Breast epithelium (tissue), 3 donors: ENCODE measurements around the gene DPH5.

Experiments used
- POLR2A ChIP-seq: fragments of 450-650 bp; IDR thresholded peaks from one replicate; pipeline ENCODE4 v1.6.1; 2016; ENCODE audit warnings: antibody characterized with exemption, mild to moderate bottlenecking, moderate library complexity
- POLR2AphosphoS5 ChIP-seq, 3 donors: sonication (generic); formaldehyde crosslinking; IDR thresholded peaks; one replicate each; pipeline ENCODE4 v1.6.1; 2017; ENCODE audit warnings: antibody characterized with exemption in 3 of 3
- TF ChIP-seq, protein P1 (sequence below), 3 donors: fragments of 450-650 bp; IDR thresholded peaks; one replicate each; pipeline ENCODE4 v1.5.1; 2016 to 2017; ENCODE audit warnings: antibody characterized with exemption in 3 of 3, mild to moderate bottlenecking in 3 of 3, moderate library complexity in 3 of 3

DNA sequence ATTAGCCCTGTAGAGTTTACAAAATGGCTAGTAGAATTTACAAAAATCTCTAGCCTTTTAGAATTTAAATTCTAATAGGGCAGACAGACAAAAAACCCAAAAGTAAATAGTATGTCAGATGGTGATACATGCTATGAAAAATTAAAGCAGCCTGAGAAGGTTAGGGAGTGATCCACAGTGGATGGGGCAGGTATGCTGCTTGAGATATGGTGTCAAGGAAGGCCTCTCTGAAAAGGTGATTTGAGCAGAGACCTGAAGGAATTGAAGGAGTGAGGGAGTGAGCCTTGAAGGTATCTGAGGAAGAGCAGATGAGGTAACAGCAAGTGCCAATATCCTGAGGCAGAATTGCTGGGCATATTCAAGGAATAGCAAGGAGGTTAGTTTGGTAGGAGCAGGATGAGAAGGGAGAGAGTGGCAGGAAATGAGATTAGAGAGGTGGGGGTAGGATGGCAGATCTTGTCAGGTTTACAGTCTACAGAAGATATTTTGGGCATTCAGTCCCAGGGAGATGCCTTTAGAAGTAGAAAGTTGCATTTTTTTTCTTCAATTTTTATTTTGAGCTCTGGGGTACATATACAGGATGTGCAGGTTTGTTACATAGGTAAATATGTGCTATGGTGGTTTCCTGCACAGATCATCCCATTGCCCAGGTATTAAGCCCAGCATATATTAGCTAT lies 40.8 kb upstream of the DPH5 start:
- TF ChIP-seq, protein P1, sequence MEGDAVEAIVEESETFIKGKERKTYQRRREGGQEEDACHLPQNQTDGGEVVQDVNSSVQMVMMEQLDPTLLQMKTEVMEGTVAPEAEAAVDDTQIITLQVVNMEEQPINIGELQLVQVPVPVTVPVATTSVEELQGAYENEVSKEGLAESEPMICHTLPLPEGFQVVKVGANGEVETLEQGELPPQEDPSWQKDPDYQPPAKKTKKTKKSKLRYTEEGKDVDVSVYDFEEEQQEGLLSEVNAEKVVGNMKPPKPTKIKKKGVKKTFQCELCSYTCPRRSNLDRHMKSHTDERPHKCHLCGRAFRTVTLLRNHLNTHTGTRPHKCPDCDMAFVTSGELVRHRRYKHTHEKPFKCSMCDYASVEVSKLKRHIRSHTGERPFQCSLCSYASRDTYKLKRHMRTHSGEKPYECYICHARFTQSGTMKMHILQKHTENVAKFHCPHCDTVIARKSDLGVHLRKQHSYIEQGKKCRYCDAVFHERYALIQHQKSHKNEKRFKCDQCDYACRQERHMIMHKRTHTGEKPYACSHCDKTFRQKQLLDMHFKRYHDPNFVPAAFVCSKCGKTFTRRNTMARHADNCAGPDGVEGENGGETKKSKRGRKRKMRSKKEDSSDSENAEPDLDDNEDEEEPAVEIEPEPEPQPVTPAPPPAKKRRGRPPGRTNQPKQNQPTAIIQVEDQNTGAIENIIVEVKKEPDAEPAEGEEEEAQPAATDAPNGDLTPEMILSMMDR (IDR thresholded peaks at IDR 0.05): no peak
- TF ChIP-seq POLR2A: no peak
- no peak for TF ChIP-seq POLR2AphosphoS5 (IDR thresholded peaks at IDR 0.05)
